ENCODE measurements around the gene FURIN.

Gene FURIN

DNA sequence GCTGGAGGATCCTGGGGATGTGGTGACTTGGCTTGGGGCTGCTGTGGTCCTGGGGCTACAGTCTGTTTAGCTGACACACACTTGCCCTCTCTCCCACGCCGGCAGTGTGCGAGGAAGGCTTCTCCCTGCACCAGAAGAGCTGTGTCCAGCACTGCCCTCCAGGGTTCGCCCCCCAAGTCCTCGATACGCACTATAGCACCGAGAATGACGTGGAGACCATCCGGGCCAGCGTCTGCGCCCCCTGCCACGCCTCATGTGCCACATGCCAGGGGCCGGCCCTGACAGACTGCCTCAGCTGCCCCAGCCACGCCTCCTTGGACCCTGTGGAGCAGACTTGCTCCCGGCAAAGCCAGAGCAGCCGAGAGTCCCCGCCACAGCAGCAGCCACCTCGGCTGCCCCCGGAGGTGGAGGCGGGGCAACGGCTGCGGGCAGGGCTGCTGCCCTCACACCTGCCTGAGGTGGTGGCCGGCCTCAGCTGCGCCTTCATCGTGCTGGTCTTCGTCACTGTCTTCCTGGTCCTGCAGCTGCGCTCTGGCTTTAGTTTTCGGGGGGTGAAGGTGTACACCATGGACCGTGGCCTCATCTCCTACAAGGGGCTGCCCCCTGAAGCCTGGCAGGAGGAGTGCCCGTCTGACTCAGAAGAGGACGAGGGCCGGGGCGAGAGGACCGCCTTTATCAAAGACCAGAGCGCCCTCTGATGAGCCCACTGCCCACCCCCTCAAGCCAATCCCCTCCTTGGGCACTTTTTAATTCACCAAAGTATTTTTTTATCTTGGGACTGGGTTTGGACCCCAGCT lies 13.0 kb downstream of the FURIN start:
- TF ChIP-seq, protein P1, sequence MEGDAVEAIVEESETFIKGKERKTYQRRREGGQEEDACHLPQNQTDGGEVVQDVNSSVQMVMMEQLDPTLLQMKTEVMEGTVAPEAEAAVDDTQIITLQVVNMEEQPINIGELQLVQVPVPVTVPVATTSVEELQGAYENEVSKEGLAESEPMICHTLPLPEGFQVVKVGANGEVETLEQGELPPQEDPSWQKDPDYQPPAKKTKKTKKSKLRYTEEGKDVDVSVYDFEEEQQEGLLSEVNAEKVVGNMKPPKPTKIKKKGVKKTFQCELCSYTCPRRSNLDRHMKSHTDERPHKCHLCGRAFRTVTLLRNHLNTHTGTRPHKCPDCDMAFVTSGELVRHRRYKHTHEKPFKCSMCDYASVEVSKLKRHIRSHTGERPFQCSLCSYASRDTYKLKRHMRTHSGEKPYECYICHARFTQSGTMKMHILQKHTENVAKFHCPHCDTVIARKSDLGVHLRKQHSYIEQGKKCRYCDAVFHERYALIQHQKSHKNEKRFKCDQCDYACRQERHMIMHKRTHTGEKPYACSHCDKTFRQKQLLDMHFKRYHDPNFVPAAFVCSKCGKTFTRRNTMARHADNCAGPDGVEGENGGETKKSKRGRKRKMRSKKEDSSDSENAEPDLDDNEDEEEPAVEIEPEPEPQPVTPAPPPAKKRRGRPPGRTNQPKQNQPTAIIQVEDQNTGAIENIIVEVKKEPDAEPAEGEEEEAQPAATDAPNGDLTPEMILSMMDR (IDR thresholded peaks at IDR 0.05; ENCODE audit: low read depth, low read length), result no peak
- H3K4me3 ChIP-seq (ENCODE audit: low read depth, low read length), result no peak overlapping the region

DNA sequence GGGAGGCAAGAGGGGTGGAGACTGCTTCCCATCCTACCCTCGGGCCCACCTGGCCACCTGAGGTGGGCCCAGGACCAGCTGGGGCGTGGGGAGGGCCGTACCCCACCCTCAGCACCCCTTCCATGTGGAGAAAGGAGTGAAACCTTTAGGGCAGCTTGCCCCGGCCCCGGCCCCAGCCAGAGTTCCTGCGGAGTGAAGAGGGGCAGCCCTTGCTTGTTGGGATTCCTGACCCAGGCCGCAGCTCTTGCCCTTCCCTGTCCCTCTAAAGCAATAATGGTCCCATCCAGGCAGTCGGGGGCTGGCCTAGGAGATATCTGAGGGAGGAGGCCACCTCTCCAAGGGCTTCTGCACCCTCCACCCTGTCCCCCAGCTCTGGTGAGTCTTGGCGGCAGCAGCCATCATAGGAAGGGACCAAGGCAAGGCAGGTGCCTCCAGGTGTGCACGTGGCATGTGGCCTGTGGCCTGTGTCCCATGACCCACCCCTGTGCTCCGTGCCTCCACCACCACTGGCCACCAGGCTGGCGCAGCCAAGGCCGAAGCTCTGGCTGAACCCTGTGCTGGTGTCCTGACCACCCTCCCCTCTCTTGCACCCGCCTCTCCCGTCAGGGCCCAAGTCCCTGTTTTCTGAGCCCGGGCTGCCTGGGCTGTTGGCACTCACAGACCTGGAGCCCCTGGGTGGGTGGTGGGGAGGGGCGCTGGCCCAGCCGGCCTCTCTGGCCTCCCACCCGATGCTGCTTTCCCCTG lies 13.8 kb downstream of the FURIN start:
- no peak overlapping the region for H3K4me3 ChIP-seq (ENCODE audit: low read depth, low read length)
- TF ChIP-seq, protein P1 (IDR thresholded peaks at IDR 0.05; ENCODE audit: low read depth, low read length), result no peak

DNA sequence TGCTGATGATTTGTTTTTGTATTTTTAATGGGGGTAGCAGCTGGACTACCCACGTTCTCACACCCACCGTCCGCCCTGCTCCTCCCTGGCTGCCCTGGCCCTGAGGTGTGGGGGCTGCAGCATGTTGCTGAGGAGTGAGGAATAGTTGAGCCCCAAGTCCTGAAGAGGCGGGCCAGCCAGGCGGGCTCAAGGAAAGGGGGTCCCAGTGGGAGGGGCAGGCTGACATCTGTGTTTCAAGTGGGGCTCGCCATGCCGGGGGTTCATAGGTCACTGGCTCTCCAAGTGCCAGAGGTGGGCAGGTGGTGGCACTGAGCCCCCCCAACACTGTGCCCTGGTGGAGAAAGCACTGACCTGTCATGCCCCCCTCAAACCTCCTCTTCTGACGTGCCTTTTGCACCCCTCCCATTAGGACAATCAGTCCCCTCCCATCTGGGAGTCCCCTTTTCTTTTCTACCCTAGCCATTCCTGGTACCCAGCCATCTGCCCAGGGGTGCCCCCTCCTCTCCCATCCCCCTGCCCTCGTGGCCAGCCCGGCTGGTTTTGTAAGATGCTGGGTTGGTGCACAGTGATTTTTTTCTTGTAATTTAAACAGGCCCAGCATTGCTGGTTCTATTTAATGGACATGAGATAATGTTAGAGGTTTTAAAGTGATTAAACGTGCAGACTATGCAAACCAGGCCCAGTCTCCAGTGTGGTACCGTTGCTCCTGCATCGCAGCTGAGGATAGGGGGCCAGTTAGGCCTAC lies 14.6 kb downstream of the FURIN start:
- no peak overlapping the region for H3K4me3 ChIP-seq (ENCODE audit: low read depth, low read length)
- TF ChIP-seq, protein P1 (IDR thresholded peaks at IDR 0.05; ENCODE audit: low read depth, low read length), result no peak

DNA sequence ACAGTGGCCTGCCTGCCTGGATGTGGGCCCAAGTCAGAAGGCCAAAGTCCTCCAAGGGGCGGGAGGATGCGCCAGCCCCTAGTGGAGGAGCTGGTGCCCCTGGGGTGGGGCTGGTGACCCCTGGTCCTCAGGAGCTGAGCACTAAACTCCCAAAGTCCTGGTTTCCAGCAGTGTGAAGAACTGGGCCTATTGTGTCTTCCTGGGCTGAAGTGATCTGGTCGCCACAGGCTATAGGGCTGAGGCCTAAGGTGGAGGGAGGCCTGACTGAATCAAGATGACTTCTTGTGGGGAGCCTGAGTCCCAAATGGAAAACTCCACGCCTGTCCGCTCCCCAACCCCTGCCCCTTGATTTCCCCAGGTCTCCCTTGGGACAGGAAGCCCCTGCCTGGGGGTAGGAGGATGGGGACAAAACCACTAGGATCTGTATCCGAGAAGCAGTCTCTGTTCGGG lies 15.2 kb downstream of the FURIN start:
- TF ChIP-seq, protein P1 (IDR thresholded peaks at IDR 0.05; ENCODE audit: low read depth, low read length), result no peak
- no peak overlapping the region for H3K4me3 ChIP-seq (ENCODE audit: low read depth, low read length)

DNA sequence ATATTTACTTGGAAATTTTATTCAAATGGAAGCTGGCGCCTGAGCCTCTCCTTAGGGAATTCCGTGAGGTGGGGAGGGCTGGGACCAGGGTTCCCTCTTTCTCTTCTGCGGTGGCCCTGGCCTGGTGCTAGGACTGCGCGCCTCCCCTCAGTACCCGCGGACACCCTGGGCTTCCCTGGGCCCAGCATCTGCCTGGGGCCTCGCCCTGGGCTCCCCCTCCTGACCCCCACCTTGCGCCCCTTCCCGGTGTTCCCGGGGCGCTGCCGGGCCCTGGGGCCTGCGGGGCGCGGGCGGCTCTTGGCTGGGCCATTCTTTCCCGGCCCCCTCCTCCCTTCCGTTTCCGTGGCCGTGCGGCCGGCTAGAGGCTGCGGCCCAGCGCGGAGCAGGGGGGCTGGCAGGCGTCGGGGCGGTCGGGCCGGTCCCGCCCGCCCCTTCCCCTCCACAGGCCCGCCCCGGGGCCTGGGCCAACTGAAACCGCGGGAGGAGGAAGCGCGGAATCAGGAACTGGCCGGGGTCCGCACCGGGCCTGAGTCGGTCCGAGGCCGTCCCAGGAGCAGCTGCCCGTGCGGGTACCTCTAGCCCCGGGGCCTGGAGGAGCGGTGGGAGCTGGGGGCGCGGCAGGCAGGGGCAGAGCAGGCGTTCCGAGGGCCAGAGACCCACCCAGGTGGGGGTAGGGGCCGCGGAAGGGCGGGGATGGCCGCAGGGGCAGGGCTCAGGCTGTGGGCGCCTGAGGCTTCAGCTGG lies 15.8 kb downstream of the FURIN start, which contains the start of gene FES:
TSS of gene FES (plus strand) at position 529 of the 743 bp plus-strand sequence. CDS start 542 bp downstream, outside the sequence.
- H3K4me3 ChIP-seq (ENCODE audit: low read depth, low read length), result peak within 1 kb of the TSS; percentile 52
- TF ChIP-seq, protein P1 (IDR thresholded peaks at IDR 0.05; ENCODE audit: low read depth, low read length), result no peak

DNA sequence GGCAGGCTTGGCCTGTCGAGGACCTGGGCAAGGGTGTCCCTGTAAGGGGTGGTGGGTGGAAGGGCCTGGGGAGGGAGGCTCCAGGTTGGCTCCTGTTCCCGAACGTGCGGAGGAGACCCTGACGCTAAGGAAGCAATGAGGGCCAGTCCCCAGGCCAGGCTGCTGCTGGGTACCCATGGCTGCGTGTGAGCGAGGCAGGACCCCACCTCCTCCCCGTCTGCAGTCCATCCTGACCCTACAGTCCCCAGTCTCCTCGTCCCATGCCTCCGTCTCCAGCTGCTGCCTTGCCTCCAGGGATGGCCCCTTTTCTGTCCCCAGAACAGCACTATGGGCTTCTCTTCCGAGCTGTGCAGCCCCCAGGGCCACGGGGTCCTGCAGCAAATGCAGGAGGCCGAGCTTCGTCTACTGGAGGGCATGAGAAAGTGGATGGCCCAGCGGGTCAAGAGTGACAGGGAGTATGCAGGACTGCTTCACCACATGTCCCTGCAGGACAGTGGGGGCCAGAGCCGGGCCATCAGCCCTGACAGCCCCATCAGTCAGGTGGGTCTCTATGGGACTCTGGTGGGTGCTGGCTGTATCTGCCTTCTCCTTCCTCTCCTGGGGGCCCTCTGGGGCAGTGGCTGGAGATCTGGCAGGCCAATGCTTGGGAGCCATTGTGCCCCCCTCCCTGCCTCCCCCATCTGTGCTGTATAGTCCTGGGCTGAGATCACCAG lies 16.5 kb downstream of the FURIN start:
- TF ChIP-seq, protein P1 (IDR thresholded peaks at IDR 0.05; ENCODE audit: low read depth, low read length), result no peak
- H3K4me3 ChIP-seq (ENCODE audit: low read depth, low read length), result peak overlapping the region; percentile 52

Measured in WI38 (cell line).